Smooth muscle cell (in vitro differentiated cells): ENCODE data around the gene TBCK. TPM values are rescaled to one million over a fixed set of nuclear protein-coding genes. Genes with fewer than 3 reads are reported as not detected.

ENCODE experiments used
- DNase-seq: peaks from one replicate; lab custom pipeline; 2025; ENCODE audit not compliant: unreplicated experiment; lab: John Stamatoyannopoulos, UW
- H2AFZ ChIP-seq: fragments of 200-600 bp; sonication (generic); 2 replicates; pipeline ENCODE4 v1.6.0; 2016; ENCODE audit warnings: antibody characterized with exemption, low read depth, mild to moderate bottlenecking
- H3F3A ChIP-seq: fragments of 200-600 bp; sonication (generic); 2 replicates; pipeline ENCODE4 v1.6.0; 2017; ENCODE audit warnings: antibody characterized with exemption, low read depth
- H3K27ac ChIP-seq: fragments of 200-600 bp; sonication (generic); 2 replicates; pipeline ENCODE4 v1.5.1; 2016; ENCODE audit warnings: low read depth, mild to moderate bottlenecking
- H3K27me3 ChIP-seq: fragments of 200-600 bp; sonication (generic); 2 replicates; pipeline ENCODE4 v1.6.1; 2016; ENCODE audit warnings: low read depth, mild to moderate bottlenecking
- H3K36me3 ChIP-seq: fragments of 200-600 bp; sonication (generic); 2 replicates; pipeline ENCODE4 v1.5.1; 2016; ENCODE audit warnings: low read depth
- H3K4me1 ChIP-seq: fragments of 200-600 bp; sonication (generic); 2 replicates; pipeline ENCODE4 v1.5.1; 2016; ENCODE audit warnings: low read depth
- H3K4me2 ChIP-seq: fragments of 200-600 bp; sonication (generic); 2 replicates; pipeline ENCODE4 v1.6.0; 2016; ENCODE audit warnings: mild to moderate bottlenecking
- H3K4me3 ChIP-seq: fragments of 200-600 bp; sonication (generic); 2 replicates; pipeline ENCODE4 v1.5.1; 2016; ENCODE audit warnings: mild to moderate bottlenecking
- H3K79me2 ChIP-seq: fragments of 200-600 bp; sonication (generic); 2 replicates; pipeline ENCODE4 v1.6.0; 2016; ENCODE audit warnings: low read depth, mild to moderate bottlenecking
- H3K9ac ChIP-seq: fragments of 200-600 bp; sonication (generic); 2 replicates; pipeline ENCODE4 v1.6.0; 2016; ENCODE audit warnings: low read depth
- H3K9me3 ChIP-seq: fragments of 200-600 bp; sonication (generic); replicated peaks from 2 replicates; pipeline ENCODE4 v1.5.1; 2016; ENCODE audit warnings: low read depth
- H4K20me1 ChIP-seq: fragments of 200-600 bp; sonication (generic); 2 replicates; pipeline ENCODE4 v1.6.0; 2016; ENCODE audit warnings: low read depth
- CTCF ChIP-seq: fragments of 200-600 bp; sonication (generic); IDR thresholded peaks from 2 replicates; pipeline ENCODE4 v1.5.1; 2017; ENCODE audit warnings: borderline replicate concordance, mild to moderate bottlenecking, antibody characterized with exemption; ENCODE audit not compliant: insufficient read depth, poor library complexity, severe bottlenecking
- WGBS: methylation state at CpG from one replicate; pipeline ENCODE4 v1.1.7; 2016; ENCODE audit warnings: low lambda C conversion rate; 5-methylcytosine and 5-hydroxymethylcytosine counted together
- polyA plus RNA-seq: library from polyadenylated mRNA; unstranded; fragments of >200 nt; fragmentation: Nextera tagmentation; extraction: Ambion mirVana; gene quantifications from 2 replicates; pipeline ENCODE4 v1.2.1, GENCODE V29; 2016
- total RNA-seq: library from RNA; depleted of rRNA; stranded (reverse); fragments of >200 nt; gene quantifications from 2 replicates; pipeline ENCODE4 v1.2.3, GENCODE V29; 2014

Gene TBCK
- total and polyA plus RNA-seq, 2 experiments from 2014 or later, result 10.0 to 28.1 TPM

DNA sequence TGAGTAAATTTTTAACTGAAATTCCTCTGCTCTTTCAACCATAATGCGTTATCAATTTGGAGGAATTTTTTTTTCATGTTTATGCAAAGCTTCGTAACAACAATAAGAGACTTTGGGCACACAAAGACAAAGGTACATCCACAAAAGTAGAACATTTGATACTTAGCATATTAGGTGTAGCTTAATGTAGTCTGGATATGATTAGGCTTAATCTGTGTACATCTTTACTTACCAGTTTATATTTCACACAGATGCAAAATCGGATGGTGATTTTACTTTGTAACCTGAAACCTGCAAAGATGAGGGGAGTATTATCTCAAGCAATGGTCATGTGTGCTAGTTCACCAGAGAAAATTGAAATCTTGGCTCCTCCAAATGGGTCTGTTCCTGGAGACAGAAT, 20.6 kb upstream of the TBCK start:
- H3K79me2 ChIP-seq, result peaks cover 20% of the 10 kb centered on the region
- peaks cover 3% of the 10 kb centered on the region for H4K20me1 ChIP-seq
- DNase-seq, result no peak
- no peak for TF ChIP-seq CTCF
- H3F3A ChIP-seq, result no peaks in the 10 kb centered on the region
- H2AFZ ChIP-seq, result no peak overlapping the region
- peaks cover 37% of the 10 kb centered on the region for H3K36me3 ChIP-seq
- H3K4me1 ChIP-seq, result no peaks in the 10 kb centered on the region
- no peak overlapping the region for H3K9ac ChIP-seq
- H3K4me2 ChIP-seq, result no peak overlapping the region
- no peak overlapping the region for H3K27ac ChIP-seq
- no peak overlapping the region for H3K4me3 ChIP-seq
- no peaks in the 10 kb centered on the region for H3K27me3 ChIP-seq
- H3K9me3 ChIP-seq, result no peaks in the 10 kb centered on the region
- WGBS, result 97% methylated on average over 3 of the region's 3 CpGs

DNA sequence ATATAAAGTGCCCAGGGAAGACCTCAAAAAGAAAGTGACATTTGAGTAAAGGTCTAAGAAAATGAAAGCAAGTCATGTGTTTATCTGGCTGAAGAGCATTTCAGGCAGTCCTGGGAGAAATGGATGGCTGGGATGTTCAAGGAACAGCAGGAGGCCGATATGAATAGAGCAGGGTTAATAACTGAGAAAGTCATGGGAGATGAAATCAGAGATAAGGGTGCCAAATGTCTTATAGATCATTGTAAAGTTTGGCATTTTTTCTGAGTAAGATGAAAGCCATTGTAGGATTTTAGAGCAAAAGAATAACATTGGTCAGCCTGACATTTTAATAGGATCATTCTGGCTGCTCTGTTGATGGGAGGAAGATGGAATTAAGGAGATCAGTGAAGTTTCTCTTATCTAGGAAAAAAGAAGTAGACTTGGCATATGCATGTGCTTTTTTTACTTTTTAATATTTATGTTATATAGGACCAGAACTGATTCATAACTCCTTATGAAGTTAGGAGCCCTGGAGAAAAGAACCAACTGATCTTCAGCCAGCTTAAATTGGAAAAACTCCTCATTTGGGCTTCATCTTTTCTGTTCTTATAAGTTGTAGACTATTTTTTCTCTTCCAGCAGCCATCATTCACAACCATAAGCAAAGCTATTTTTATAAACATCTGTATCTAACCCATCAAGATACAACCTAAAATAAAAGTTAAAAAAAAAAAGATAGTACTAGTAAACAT, 18.9 kb upstream of the TBCK start:
- Histone ChIP-seq H4K20me1 (no peaks in the 10 kb centered on the region), H2AFZ (no peak overlapping the region), H3K36me3 (peaks cover 43% of the 10 kb centered on the region), H3K4me3 (no peak overlapping the region), H3K4me2 (no peak overlapping the region), H3K79me2 (peaks cover 11% of the 10 kb centered on the region), H3K27ac (no peak overlapping the region), H3F3A (no peaks in the 10 kb centered on the region), H3K9ac (no peak overlapping the region), H3K4me1 (no peaks in the 10 kb centered on the region), H3K27me3 (no peaks in the 10 kb centered on the region), H3K9me3 (no peaks in the 10 kb centered on the region)
- no peak for TF ChIP-seq CTCF
- DNase-seq, result no peak
- 76% methylated on average over 1 of the region's 1 CpG for WGBS

- no peak overlapping the region for H3K9ac ChIP-seq
- H3F3A ChIP-seq, result no peaks in the 10 kb centered on the region
- no peaks in the 10 kb centered on the region for H3K4me1 ChIP-seq
- peaks cover 3% of the 10 kb centered on the region for H3K79me2 ChIP-seq
- H3K4me2 ChIP-seq, result no peak overlapping the region
- no peak overlapping the region for H2AFZ ChIP-seq
- no peak overlapping the region for H3K4me3 ChIP-seq
- H3K36me3 ChIP-seq, result peaks cover 45% of the 10 kb centered on the region
- WGBS, result 94% methylated on average over 5 of the region's 5 CpGs
- H4K20me1 ChIP-seq, result peaks cover 3% of the 10 kb centered on the region
- no peak overlapping the region for H3K27ac ChIP-seq
- TF ChIP-seq CTCF, result no peak
- no peaks in the 10 kb centered on the region for H3K27me3 ChIP-seq
- H3K9me3 ChIP-seq, result no peaks in the 10 kb centered on the region
- DNase-seq, result no peak
Observed at GRCh38 chr4:106333186-106333585, 17.2 kb upstream of the TBCK start.
